Measurements from ENCODE around the gene TMBIM1. TPM values are rescaled to one million over a fixed set of nuclear protein-coding genes. Genes with fewer than 3 reads are reported as not detected.
A peak's percentile ranks its signal among the peaks of the same experiment; 100 is the strongest.

Gene TMBIM1
- total RNA-seq, 4 donors from 2014 or later: 272 to 341 (median 287) TPM

GRCh38 chr2:218306184-218306920, 14.0 kb upstream of the TMBIM1 start:
- Histone ChIP-seq H3K4me3 (replicated peaks in 1 of 3) (no peak overlapping the region), H3K9me3 (no peaks in the 10 kb centered on the region), H3K27me3 (no peaks in the 10 kb centered on the region), H3K27ac (no peak overlapping the region), H3K4me1 (peaks cover 0 to 3% of the 10 kb centered on the region in 2 donors), H3K36me3 (no peaks in the 10 kb centered on the region)
- DNase-seq: peak; percentile 66 to 68
- no peak for TF ChIP-seq POLR2A (IDR thresholded peaks at IDR 0.05)
- intact Hi-C loops (cut with DNase I): no loop called here
- WGBS, 2 donors: 60 to 63% methylated on average over 9 of the region's 9 CpGs

- Histone ChIP-seq H3K36me3 (no peaks in the 10 kb centered on the region), H3K27me3 (no peaks in the 10 kb centered on the region), H3K9me3 (no peaks in the 10 kb centered on the region), H3K27ac (no peak overlapping the region), H3K4me1 (peaks cover 0 to 6% of the 10 kb centered on the region in 2 donors), H3K4me3 (replicated peaks in 1 of 3) (no peak overlapping the region)
- intact Hi-C loops (cut with DNase I): no loop called here
- no peak for DNase-seq
- TF ChIP-seq CTCF (IDR thresholded peaks at IDR 0.05): no peak
- no peak for TF ChIP-seq POLR2A (IDR thresholded peaks at IDR 0.05)
- WGBS, 2 donors: 73 to 80% methylated on average over 5 of the region's 5 CpGs
Measured at GRCh38 chr2:218305383-218305782, 13.1 kb upstream of the TMBIM1 start.

- Histone ChIP-seq H3K27me3 (no peaks in the 10 kb centered on the region), H3K4me3 (replicated peaks in 1 of 3) (no peak overlapping the region), H3K27ac (peak overlapping the region; percentile 39 to 59 (median 47)), H3K36me3 (no peaks in the 10 kb centered on the region), H3K9me3 (no peaks in the 10 kb centered on the region), H3K4me1 (peaks cover 24 to 33% of the 10 kb centered on the region in 2 donors)
- intact Hi-C loops (cut with DNase I): loop anchor here (5.0 kb wide), 1 partner anchor 91 kb away; no protein-coding TSS in a partner anchor
- WGBS, 2 donors: 8 to 9% methylated on average over 9 of the region's 9 CpGs
- peak; percentile 90 to 93 for DNase-seq
- no peak for TF ChIP-seq POLR2A (IDR thresholded peaks at IDR 0.05)
- peak; percentile 92 to 99 (median 96) for TF ChIP-seq CTCF (IDR thresholded peaks at IDR 0.05)
Measured at GRCh38 chr2:218301176-218301819, 9.0 kb upstream of the TMBIM1 start.

GRCh38 chr2:218300141-218300540, 7.8 kb upstream of the TMBIM1 start:
- no peak overlapping the region for H3K27ac ChIP-seq
- H3K36me3 ChIP-seq: no peaks in the 10 kb centered on the region
- no peak for TF ChIP-seq CTCF (IDR thresholded peaks at IDR 0.05)
- no peak for TF ChIP-seq POLR2A (IDR thresholded peaks at IDR 0.05)
- peaks cover 36 to 45% of the 10 kb centered on the region in 2 donors for H3K4me1 ChIP-seq
- no peaks in the 10 kb centered on the region for H3K9me3 ChIP-seq
- no peak for DNase-seq
- no peaks in the 10 kb centered on the region for H3K27me3 ChIP-seq
- 83 to 93% methylated on average over 4 of the region's 4 CpGs for WGBS, 2 donors
- intact Hi-C loops (cut with DNase I): loop anchor here (5.0 kb wide), 1 partner anchor 92 kb away; no protein-coding TSS in a partner anchor
- no peak overlapping the region for H3K4me3 ChIP-seq (replicated peaks in 1 of 3)

- intact Hi-C loops (cut with DNase I): no loop called here
- Histone ChIP-seq H3K9me3 (no peaks in the 10 kb centered on the region), H3K27ac (peak overlapping the region; percentile 90 to 98 (median 97)), H3K4me1 (peaks cover 48 to 61% of the 10 kb centered on the region in 2 donors), H3K4me3 (replicated peaks in 1 of 3) (no peak overlapping the region), H3K27me3 (no peaks in the 10 kb centered on the region), H3K36me3 (no peaks in the 10 kb centered on the region)
- TF ChIP-seq POLR2A (IDR thresholded peaks at IDR 0.05) (no peak), CTCF (IDR thresholded peaks at IDR 0.05) (no peak)
- no peak for DNase-seq
- WGBS, 2 donors: 60 to 64% methylated on average over 6 of the region's 6 CpGs
Measured at GRCh38 chr2:218298314-218298875, 6.1 kb upstream of the TMBIM1 start.

Data from thyroid gland (tissue), 4 donors.